GM23248 (cell line): ENCODE measurements around the gene SLC44A5.

ENCODE experiments used
- EZH2 ChIP-seq: fragments of 200-600 bp; sonication (generic); IDR thresholded peaks from 2 replicates; pipeline ENCODE4 v1.6.1; 2018; ENCODE audit warnings: antibody characterized with exemption, mild to moderate bottlenecking; ENCODE audit not compliant: insufficient read depth, poor library complexity, severe bottlenecking
- EZH2phosphoT487 ChIP-seq: fragments of 200-600 bp; sonication (generic); IDR thresholded peaks from 2 replicates; pipeline ENCODE4 v1.6.1; 2018; ENCODE audit warnings: antibody characterized with exemption, moderate library complexity, mild to moderate bottlenecking, low read depth; ENCODE audit not compliant: insufficient read depth

DNA sequence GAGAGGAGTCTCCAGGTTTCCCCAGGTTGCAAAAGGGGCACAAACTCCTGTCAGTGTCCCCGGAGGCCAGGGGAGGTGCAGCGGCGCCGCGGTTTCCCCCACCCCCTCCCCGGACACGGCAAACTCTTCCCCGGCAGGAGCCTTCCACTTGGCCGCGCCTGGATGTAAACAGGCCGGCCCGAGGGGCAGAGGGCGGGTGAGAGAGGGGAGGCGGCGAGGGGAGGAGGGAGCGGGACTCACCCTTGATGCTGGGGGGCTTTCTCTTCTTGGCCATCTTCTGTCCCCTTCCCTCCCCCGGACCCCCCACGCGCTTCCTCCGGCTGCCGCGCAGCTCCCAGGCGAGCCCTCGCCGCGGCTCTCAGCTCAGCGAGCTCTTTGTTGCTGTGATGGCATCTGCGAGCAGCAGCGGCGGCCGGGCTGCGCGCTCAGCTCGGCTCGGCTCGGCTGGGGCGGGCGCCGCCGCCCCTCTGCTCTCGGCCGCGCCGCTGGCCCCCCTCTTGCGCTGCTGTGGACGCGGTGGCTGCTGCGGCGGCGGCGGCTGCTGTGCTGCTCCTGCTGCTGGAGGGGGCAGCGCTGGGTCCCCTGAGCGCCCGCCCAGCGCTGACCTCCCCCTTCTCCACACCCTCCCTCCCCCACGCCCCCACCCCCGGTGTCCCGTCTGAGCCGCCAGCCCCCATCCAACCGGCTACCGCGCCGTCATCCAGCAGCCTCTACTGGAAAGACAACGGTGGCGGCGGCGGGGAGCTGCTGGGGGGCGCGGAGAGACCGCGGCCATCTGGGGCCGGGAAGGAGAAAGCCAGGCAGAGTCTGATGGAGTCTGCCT, 4.9 kb upstream of the SLC44A5 start:
- TF ChIP-seq EZH2 (peak; percentile 15), EZH2phosphoT487 (no peak)
